Measurements from ENCODE around the gene DTX2. TPM values are rescaled to one million over a fixed set of nuclear protein-coding genes. Genes with fewer than 3 reads are reported as not detected.
"Not testable (repeated sequence)": the region's sequence is repeated elsewhere in the genome, so short reads cannot be mapped to it uniquely, and the experiment has no call there.

Gene DTX2
- total and polyA plus RNA-seq, 2 experiments from 2014 or later: 36.1 to 77.9 TPM

- H3K9me2 ChIP-seq (ENCODE audit: insufficient read depth): no peaks in the 10 kb centered on the region
- Mint-ChIP-seq H3K4me3 (no peak overlapping the region), H3K27me3 (ENCODE audit: insufficient read depth, low read depth, poor library complexity) (peaks cover 7% of the 10 kb centered on the region), H3K9me3 (no peaks in the 10 kb centered on the region), H3K4me1 (peaks cover 3% of the 10 kb centered on the region), H3K36me3 (ENCODE audit: low read depth) (no peaks in the 10 kb centered on the region), H3K27ac (no peak overlapping the region)
- H3K4me1 ChIP-seq (ENCODE audit: insufficient read depth): no peaks in the 10 kb centered on the region
- ATAC-seq (peak; percentile 61), DNase-seq (ENCODE audit: low spot score) (peak; percentile 58)
- TF ChIP-seq CTCF (conservative IDR thresholded peaks at IDR 0.05; ENCODE audit: low read depth in 2 of 2) (peak; percentile 42 to 90), STAT1 (IDR thresholded peaks at IDR 0.05; ENCODE audit: unreplicated experiment) (no peak)
- H4K20me1 ChIP-seq (replicated peaks; ENCODE audit: insufficient read depth): no peaks in the 10 kb centered on the region
- H3K27ac ChIP-seq (ENCODE audit: low read depth): no peak overlapping the region
- H3K27me3 ChIP-seq (ENCODE audit: insufficient read depth): no peaks in the 10 kb centered on the region
- H3K79me2 ChIP-seq (replicated peaks; ENCODE audit: insufficient read depth): no peaks in the 10 kb centered on the region
- no peaks in the 10 kb centered on the region for H3F3A ChIP-seq (replicated peaks; ENCODE audit: low read depth)
- peak overlapping the region; percentile 72; the same call in 1 of the 2 replicates for H2AFZ ChIP-seq
- H3K36me3 ChIP-seq (ENCODE audit: insufficient read depth): no peaks in the 10 kb centered on the region
- H3K4me3 ChIP-seq: no peak overlapping the region
- H3K4me2 ChIP-seq: no peak overlapping the region
Measured at GRCh38 chr7:76515999-76516443, 54.5 kb downstream of the DTX2 start.

DNA sequence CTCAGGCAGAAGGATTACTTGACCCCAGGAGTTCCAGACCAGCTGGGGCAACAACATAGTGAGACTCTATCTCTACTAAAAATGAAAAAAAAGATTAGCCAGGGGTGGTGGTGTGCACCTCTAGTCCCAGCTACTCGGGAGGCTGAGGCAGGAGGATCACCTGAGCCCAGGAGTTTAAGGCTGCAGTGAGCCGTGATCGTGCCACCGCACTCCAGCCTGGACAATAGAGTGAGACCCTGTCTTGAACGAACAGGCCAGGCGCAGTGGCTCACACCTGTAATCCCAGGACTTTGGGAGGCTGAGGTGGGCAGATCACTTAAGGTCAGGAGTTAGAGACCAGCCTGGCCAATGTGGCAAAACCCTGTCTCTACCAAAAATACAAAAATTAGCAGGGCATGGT is 55.4 kb downstream of the DTX2 start:
- H3K36me3 Mint-ChIP-seq (ENCODE audit: low read depth): not testable (repeated sequence)

DNA sequence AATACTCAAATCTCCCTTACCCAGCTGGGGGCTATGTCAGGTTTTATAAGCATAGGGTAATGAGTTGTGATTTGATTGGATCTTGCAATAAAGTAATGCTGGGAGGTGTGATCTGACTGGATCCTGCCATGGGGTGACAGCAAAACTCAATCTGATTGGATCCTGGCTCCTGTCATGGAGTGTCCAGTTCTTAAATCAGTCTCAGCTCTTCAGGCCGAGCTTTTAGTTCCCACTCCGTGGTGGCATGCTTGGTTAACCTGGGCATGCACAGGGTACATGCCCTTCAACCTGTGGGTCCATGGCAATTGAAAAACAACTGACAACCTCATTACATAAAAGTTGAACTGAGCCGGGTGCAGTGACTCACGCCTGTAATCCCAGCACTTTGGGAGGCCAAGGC is 64.7 kb downstream of the DTX2 start:
- H3K27ac Mint-ChIP-seq; H3K4me3 Mint-ChIP-seq; H3K79me2 ChIP-seq (replicated peaks; ENCODE audit: insufficient read depth); H2AFZ ChIP-seq; H3K4me2 ChIP-seq; H3K36me3 ChIP-seq (ENCODE audit: insufficient read depth); H3K36me3 Mint-ChIP-seq (ENCODE audit: low read depth); H3K27ac ChIP-seq (ENCODE audit: low read depth); H3F3A ChIP-seq (replicated peaks; ENCODE audit: low read depth); DNase-seq (ENCODE audit: low spot score); H3K4me3 ChIP-seq; H3K27me3 Mint-ChIP-seq (ENCODE audit: insufficient read depth, low read depth, poor library complexity); H3K4me1 ChIP-seq (ENCODE audit: insufficient read depth); H3K9me2 ChIP-seq (ENCODE audit: insufficient read depth); H3K4me1 Mint-ChIP-seq; H4K20me1 ChIP-seq (replicated peaks; ENCODE audit: insufficient read depth); H3K27me3 ChIP-seq (ENCODE audit: insufficient read depth); ATAC-seq; H3K9me3 Mint-ChIP-seq: not testable (repeated sequence)

More for the DNA sequence above, 55.4 kb downstream of the DTX2 start:
- not testable (repeated sequence) for H3K27me3 ChIP-seq (ENCODE audit: insufficient read depth); ATAC-seq; H3K36me3 ChIP-seq (ENCODE audit: insufficient read depth); H2AFZ ChIP-seq; H3K27ac Mint-ChIP-seq; H3K27me3 Mint-ChIP-seq (ENCODE audit: insufficient read depth, low read depth, poor library complexity); H4K20me1 ChIP-seq (replicated peaks; ENCODE audit: insufficient read depth); H3K9me2 ChIP-seq (ENCODE audit: insufficient read depth); H3K4me1 ChIP-seq (ENCODE audit: insufficient read depth); H3K9me3 Mint-ChIP-seq; H3K4me3 ChIP-seq; H3K27ac ChIP-seq (ENCODE audit: low read depth); H3K4me3 Mint-ChIP-seq; DNase-seq (ENCODE audit: low spot score); H3K4me1 Mint-ChIP-seq; H3F3A ChIP-seq (replicated peaks; ENCODE audit: low read depth); H3K79me2 ChIP-seq (replicated peaks; ENCODE audit: insufficient read depth); H3K4me2 ChIP-seq

DNA sequence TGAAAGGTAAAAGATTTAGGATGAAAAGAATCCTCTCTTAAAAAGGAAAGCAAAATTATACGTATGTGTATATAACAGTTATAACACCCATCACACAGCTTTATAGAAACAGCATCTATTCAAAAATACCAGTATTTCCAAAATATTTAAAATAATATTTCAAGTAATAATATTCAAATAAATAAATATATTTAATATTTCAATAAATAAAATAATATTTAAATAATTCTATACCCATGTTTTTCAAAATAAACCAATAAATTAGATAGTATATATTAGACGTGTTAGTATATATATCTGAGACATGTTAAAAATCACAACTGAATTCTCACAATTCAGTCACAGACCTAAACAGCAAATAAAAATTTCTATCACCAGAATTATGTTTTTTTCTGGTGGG is 70.1 kb downstream of the DTX2 start:
- not testable (repeated sequence) for H3K4me3 Mint-ChIP-seq; H3K36me3 ChIP-seq (ENCODE audit: insufficient read depth); ATAC-seq; H3K9me2 ChIP-seq (ENCODE audit: insufficient read depth); H2AFZ ChIP-seq; H3K4me2 ChIP-seq; H3K4me1 ChIP-seq (ENCODE audit: insufficient read depth); H3K4me3 ChIP-seq; H3K4me1 Mint-ChIP-seq; H3K27me3 Mint-ChIP-seq (ENCODE audit: insufficient read depth, low read depth, poor library complexity); H3K79me2 ChIP-seq (replicated peaks; ENCODE audit: insufficient read depth); H3K27me3 ChIP-seq (ENCODE audit: insufficient read depth); H4K20me1 ChIP-seq (replicated peaks; ENCODE audit: insufficient read depth); H3K36me3 Mint-ChIP-seq (ENCODE audit: low read depth); H3K27ac ChIP-seq (ENCODE audit: low read depth); H3K9me3 Mint-ChIP-seq; H3F3A ChIP-seq (replicated peaks; ENCODE audit: low read depth); DNase-seq (ENCODE audit: low spot score); H3K27ac Mint-ChIP-seq

- ATAC-seq; H3K9me3 Mint-ChIP-seq; H3K36me3 ChIP-seq (ENCODE audit: insufficient read depth); H3K36me3 Mint-ChIP-seq (ENCODE audit: low read depth); H2AFZ ChIP-seq; DNase-seq (ENCODE audit: low spot score); H3K4me1 Mint-ChIP-seq; H3K79me2 ChIP-seq (replicated peaks; ENCODE audit: insufficient read depth); H3K9me2 ChIP-seq (ENCODE audit: insufficient read depth); H3K4me1 ChIP-seq (ENCODE audit: insufficient read depth); H3K4me2 ChIP-seq; H3K27me3 ChIP-seq (ENCODE audit: insufficient read depth); H4K20me1 ChIP-seq (replicated peaks; ENCODE audit: insufficient read depth); H3K4me3 Mint-ChIP-seq; H3K27me3 Mint-ChIP-seq (ENCODE audit: insufficient read depth, low read depth, poor library complexity); H3K27ac ChIP-seq (ENCODE audit: low read depth); H3F3A ChIP-seq (replicated peaks; ENCODE audit: low read depth); H3K27ac Mint-ChIP-seq; H3K4me3 ChIP-seq: not testable (repeated sequence)
Measured at GRCh38 chr7:76543197-76543596, 81.7 kb downstream of the DTX2 start, which contains the start of gene SPDYE16. TSS of gene SPDYE16 (minus strand) at chr7:76543297. CDS start at chr7:76541459, 1,838 bp downstream.
